Activated CD8-positive, alpha-beta memory T cell treated with anti-CD3 and anti-CD28 coated beads for 36 hours (primary cell): ENCODE measurements around the gene MYLK3. TPM values are rescaled to one million over a fixed set of nuclear protein-coding genes. Genes with fewer than 3 reads are reported as not detected.

Source experiments
- CTCF ChIA-PET: fragments of 350-600 bp; sonication (Branson Sonifier 250); formaldehyde crosslinking; loops from one replicate; lab custom pipeline; 2021; ENCODE audit warnings: antibody characterized with exemption; lab: Charles Lee
- POLR2A ChIA-PET: fragments of 350-600 bp; sonication (Branson Sonifier 250); formaldehyde crosslinking; loops from one replicate; lab custom pipeline; 2021; ENCODE audit warnings: antibody characterized with exemption; lab: Charles Lee
- total RNA-seq, 2 experiments: library from RNA; stranded (reverse); gene quantifications; one replicate each; pipeline ENCODE4 v1.2.3, GENCODE V29; 2021

MYLK3 gene
- total RNA-seq, 2 experiments from 2014 or later, result 0.30 to 0.52 TPM

GRCh38 chr16:46730801-46731690 lies 17.1 kb downstream of the MYLK3 start:
- POLR2A ChIA-PET, result no interaction called here
- CTCF ChIA-PET, result no interaction called here

DNA sequence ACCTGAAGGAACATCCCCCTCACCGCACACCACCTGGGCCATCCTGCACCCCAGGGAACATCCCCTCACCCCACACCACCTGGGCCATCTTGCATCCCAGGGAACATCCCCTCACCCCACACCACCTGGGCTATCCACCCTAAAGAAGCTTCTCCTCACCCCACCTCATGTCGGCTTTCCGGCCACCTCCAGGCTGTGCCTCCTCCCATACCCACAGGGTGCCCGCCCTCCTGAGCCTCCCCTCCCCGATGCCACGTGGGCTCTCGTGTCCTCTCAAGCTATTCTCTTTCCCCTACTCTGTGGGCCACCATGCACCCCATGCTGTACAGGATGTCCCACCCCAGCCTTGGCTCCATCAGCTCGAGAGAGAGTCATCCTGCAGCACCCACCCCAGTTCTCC lies 18.0 kb downstream of the MYLK3 start:
- CTCF ChIA-PET, result no interaction called here
- POLR2A ChIA-PET, result no interaction called here

DNA sequence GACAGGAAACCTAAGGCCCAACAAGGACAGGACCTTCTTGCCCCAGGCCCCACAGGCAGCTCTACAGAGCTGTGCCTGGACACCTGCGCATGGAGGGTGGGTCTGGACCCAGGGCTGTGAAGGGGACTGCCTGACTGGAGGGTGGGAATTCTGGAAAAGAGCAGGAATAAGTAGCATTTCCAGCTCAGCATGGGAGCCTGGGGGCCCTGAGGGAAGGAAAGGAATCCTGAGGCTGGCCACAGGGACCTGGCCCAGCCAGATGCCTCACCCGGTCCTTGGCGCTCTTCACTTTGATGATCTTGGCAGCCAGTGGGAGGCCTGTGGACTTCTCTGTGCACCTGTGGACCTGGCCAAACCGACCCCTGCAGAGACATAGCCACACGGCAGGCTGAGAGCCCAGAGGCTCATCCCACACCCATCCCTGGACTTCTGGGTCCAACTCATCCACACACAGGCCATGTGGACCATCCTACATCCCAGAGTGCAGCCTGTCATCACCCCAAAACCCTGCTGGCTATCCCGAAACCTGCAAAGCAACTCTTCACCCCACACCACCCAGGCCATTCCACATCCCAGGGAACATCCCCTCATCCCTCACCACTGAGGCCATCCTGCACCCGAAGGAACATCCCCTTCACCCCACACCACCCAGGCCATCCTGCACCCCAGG lies 18.7 kb downstream of the MYLK3 start:
- POLR2A ChIA-PET, result no interaction called here
- CTCF ChIA-PET, result no interaction called here

DNA sequence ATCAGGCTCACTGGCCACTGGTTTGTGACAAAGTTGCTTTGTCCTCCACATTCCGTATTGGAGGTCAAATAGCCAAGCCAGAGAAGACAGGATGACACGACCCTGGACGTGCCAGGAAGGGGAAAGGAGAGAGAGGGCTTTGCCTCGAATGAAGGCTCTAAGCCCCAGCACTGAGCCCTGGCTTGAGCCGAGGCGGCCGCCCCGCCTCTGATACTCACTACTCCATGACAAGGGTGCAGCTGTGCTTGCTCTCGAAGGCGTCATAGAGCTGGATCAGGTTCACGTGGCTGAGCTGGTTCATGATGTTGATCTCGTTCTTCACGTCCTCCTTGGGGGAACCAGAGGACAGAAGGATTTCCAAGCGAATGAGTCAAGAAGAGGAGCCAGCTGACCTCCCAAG lies 19.3 kb downstream of the MYLK3 start:
- ChIA-PET POLR2A (no interaction called here), CTCF (no interaction called here)

GRCh38 chr16:46727630-46728029 lies 20.5 kb downstream of the MYLK3 start:
- CTCF ChIA-PET, result no interaction called here
- POLR2A ChIA-PET, result no interaction called here

GRCh38 chr16:46727184-46727583 lies 21.0 kb downstream of the MYLK3 start:
- ChIA-PET CTCF (no interaction called here), POLR2A (no interaction called here)

DNA sequence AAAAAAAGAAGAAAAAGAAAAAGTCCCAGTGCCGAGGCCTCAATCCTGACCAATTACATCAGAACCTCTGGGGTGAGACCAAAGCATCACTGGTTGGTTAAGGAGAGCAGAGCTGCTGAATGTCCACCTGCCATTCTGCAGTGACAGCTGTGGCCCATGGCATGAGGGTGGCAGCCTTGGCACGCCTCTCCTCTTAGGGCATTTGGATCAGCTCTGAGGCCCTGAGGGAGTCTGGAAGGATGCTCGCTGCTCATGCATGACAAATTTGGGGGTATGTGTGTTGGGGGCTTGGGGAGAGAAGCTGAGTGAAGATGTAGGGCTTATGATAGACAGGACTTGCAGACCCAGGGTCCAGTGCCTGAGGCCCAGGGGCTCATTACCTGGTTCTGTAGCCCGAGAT lies 26.3 kb downstream of the MYLK3 start:
- CTCF ChIA-PET, result no interaction called here
- POLR2A ChIA-PET, result no interaction called here

- ChIA-PET POLR2A (no interaction called here), CTCF (no interaction called here)
These were observed 27.5 kb downstream of the MYLK3 start for GRCh38 chr16:46720619-46721018.

GRCh38 chr16:46719528-46719927 lies 28.6 kb downstream of the MYLK3 start:
- ChIA-PET CTCF (no interaction called here), POLR2A (no interaction called here)

GRCh38 chr16:46718214-46718613 lies 29.9 kb downstream of the MYLK3 start:
- ChIA-PET POLR2A (no interaction called here), CTCF (no interaction called here)

DNA sequence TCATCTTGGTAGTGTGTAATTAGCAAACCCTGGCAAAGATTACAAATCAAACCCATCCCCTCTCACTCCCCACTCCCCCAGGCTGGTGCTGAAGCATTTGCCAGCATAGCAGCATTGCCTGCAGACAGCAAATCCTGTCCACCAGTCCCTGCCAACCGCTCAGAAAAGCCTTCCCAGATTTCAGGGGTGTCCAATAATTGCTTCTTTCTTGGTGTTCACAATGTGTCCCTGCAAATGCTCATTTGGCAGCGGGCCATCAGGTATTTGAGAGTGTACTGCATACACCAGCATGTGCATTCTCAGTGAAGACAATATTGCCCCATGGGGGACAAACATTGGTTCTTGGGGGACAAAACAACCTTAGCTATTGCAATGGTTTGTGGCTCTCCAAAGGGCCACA lies 30.5 kb downstream of the MYLK3 start:
- ChIA-PET POLR2A (no interaction called here), CTCF (no interaction called here)

- ChIA-PET POLR2A (no interaction called here), CTCF (no interaction called here)
These were observed 32.3 kb downstream of the MYLK3 start for GRCh38 chr16:46715769-46716305.

GRCh38 chr16:46714797-46715591 lies 33.1 kb downstream of the MYLK3 start:
- CTCF ChIA-PET, result no interaction called here
- POLR2A ChIA-PET, result no interaction called here

- CTCF ChIA-PET, result interaction anchor here (0.6 kb wide), 1 partner anchor 27 kb away, joined by 3 read pairs; no protein-coding TSS in a partner anchor
These were observed 34.5 kb downstream of the MYLK3 start for GRCh38 chr16:46713634-46714033.

DNA sequence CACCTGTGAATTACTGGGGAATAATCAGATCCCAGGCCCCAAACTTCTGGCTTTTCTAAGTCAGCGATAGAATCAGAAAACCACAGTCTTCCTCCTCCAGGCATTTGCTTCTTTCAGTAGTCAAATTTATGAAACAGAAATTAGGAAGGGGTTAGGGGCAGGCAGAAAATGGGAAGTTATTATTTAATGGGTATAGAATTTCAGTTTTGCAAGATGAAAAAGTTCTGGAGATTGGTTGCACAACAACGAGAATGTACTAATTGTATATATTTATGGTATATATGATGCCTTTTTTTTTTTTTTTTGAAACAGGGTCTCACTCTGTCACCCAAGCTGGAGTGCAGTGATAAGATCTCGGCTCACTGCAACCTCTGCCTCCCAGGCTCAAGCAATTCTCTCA lies 35.2 kb downstream of the MYLK3 start:
- POLR2A ChIA-PET, result no interaction called here
- CTCF ChIA-PET, result no interaction called here

More at GRCh38 chr16:46713634-46714033, 34.5 kb downstream of the MYLK3 start:
- POLR2A ChIA-PET, result no interaction called here

- ChIA-PET CTCF (no interaction called here), POLR2A (no interaction called here)
These were observed 36.8 kb downstream of the MYLK3 start for GRCh38 chr16:46711106-46712058.

GRCh38 chr16:46709469-46710005 lies 38.6 kb downstream of the MYLK3 start:
- CTCF ChIA-PET, result no interaction called here
- POLR2A ChIA-PET, result no interaction called here

DNA sequence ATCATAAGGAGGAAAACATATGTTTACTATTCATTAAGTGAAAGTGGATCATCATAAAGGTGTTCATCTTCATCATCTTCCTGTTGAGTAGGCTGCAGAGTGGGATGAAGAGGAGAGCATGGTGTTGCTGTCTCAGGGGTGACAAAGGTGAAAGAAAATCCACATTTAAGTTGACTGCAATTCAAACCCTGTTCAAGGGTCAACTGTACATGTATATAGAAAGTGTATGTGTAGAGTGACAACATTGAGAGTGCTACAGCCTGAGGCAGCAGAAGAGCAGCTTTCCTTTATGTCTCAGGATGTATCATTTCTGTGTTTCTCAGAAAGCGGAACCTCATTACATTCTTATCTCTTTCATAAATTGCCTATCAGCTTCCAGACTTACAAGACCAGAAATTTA lies 41.5 kb downstream of the MYLK3 start:
- ChIA-PET CTCF (interaction anchor here (0.7 kb wide), 1 partner anchor 134 kb away, joined by 5 read pairs; no protein-coding TSS in a partner anchor), POLR2A (no interaction called here)
